WTC11 (cell line): ENCODE measurements around the gene POLE2. TPM values are rescaled to one million over a fixed set of nuclear protein-coding genes. Genes with fewer than 3 reads are reported as not detected.

Source experiments
- AFF4 ChIP-seq: sonication (generic); formaldehyde crosslinking; IDR thresholded peaks from 2 replicates; pipeline ENCODE4 v1.8.1; 2023; ENCODE audit warnings: mild to moderate bottlenecking, missing genetic modification reagents, borderline replicate concordance
- ATF2 ChIP-seq: sonication (generic); formaldehyde crosslinking; IDR thresholded peaks from 2 replicates; pipeline ENCODE4 v1.8.1; 2022; ENCODE audit warnings: low read depth, missing genetic modification reagents, borderline replicate concordance
- ATF3 ChIP-seq: sonication (generic); formaldehyde crosslinking; conservative IDR thresholded peaks from 2 replicates; pipeline ENCODE4 v1.8.1; 2022; ENCODE audit warnings: mild to moderate bottlenecking, missing genetic modification reagents
- CREM ChIP-seq: sonication (generic); formaldehyde crosslinking; IDR thresholded peaks from 2 replicates; pipeline ENCODE4 v1.8.1; 2022; ENCODE audit warnings: mild to moderate bottlenecking, missing genetic modification reagents, moderate library complexity
- E2F5 ChIP-seq: sonication (generic); formaldehyde crosslinking; IDR thresholded peaks from 2 replicates; pipeline ENCODE4 v1.8.1; 2022; ENCODE audit warnings: mild to moderate bottlenecking, moderate library complexity, missing genetic modification reagents
- ERG ChIP-seq: fragments of 250-450 bp; sonication (Bioruptor Pico); IDR thresholded peaks from 2 replicates; pipeline ENCODE4 v1.8.0; 2021; ENCODE audit warnings: mild to moderate bottlenecking
- FOXJ3 ChIP-seq: sonication (generic); formaldehyde crosslinking; IDR thresholded peaks from 2 replicates; pipeline ENCODE4 v1.9.0; 2021; ENCODE audit warnings: missing genetic modification reagents, mild to moderate bottlenecking, borderline replicate concordance
- FOXP1 ChIP-seq: sonication (generic); formaldehyde crosslinking; IDR thresholded peaks from 2 replicates; pipeline ENCODE4 v1.8.0; 2022; ENCODE audit warnings: missing genetic modification reagents, mild to moderate bottlenecking, moderate library complexity, borderline replicate concordance
- GTF2I ChIP-seq: fragments of 250-450 bp; sonication (Bioruptor Pico); conservative IDR thresholded peaks from 2 replicates; pipeline ENCODE4 v1.4.0; 2021; ENCODE audit warnings: mild to moderate bottlenecking
- HMGA2 ChIP-seq: fragments of 250-450 bp; sonication (Bioruptor Pico); IDR thresholded peaks from 2 replicates; pipeline ENCODE4 v1.4.0; 2021; ENCODE audit warnings: mild to moderate bottlenecking, moderate library complexity
- IRF1 ChIP-seq: sonication (generic); formaldehyde crosslinking; IDR thresholded peaks from 2 replicates; pipeline ENCODE4 v1.8.0; 2023; ENCODE audit warnings: missing genetic modification reagents
- MAX ChIP-seq: sonication (generic); formaldehyde crosslinking; IDR thresholded peaks from 2 replicates; pipeline ENCODE4 v1.8.0; 2022; ENCODE audit warnings: mild to moderate bottlenecking, missing genetic modification reagents
- PREB ChIP-seq: sonication (generic); formaldehyde crosslinking; IDR thresholded peaks from 2 replicates; pipeline ENCODE4 v1.8.1; 2022; ENCODE audit warnings: mild to moderate bottlenecking, missing genetic modification reagents, moderate library complexity, borderline replicate concordance
- SMAD3 ChIP-seq: sonication (generic); formaldehyde crosslinking; IDR thresholded peaks from 2 replicates; pipeline ENCODE4 v1.8.0; 2022; ENCODE audit warnings: missing genetic modification reagents, mild to moderate bottlenecking, borderline replicate concordance
- SP1 ChIP-seq: sonication (generic); formaldehyde crosslinking; conservative IDR thresholded peaks from 2 replicates; pipeline ENCODE4 v1.8.1; 2022; ENCODE audit warnings: missing genetic modification reagents
- TEAD1 ChIP-seq: sonication (generic); formaldehyde crosslinking; IDR thresholded peaks from 2 replicates; pipeline ENCODE4 v1.8.0; 2022; ENCODE audit warnings: mild to moderate bottlenecking, missing genetic modification reagents
- TEAD4 ChIP-seq: sonication (generic); formaldehyde crosslinking; IDR thresholded peaks from 2 replicates; pipeline ENCODE4 v1.8.0; 2022; ENCODE audit warnings: mild to moderate bottlenecking, missing genetic modification reagents
- USF2 ChIP-seq: sonication (generic); formaldehyde crosslinking; IDR thresholded peaks from 2 replicates; pipeline ENCODE4 v1.8.1; 2023; ENCODE audit warnings: mild to moderate bottlenecking, missing genetic modification reagents, moderate library complexity
- ZBTB21 ChIP-seq: sonication (generic); formaldehyde crosslinking; IDR thresholded peaks from 2 replicates; pipeline ENCODE4 v1.8.1; 2023; ENCODE audit warnings: mild to moderate bottlenecking, missing genetic modification reagents, borderline replicate concordance
- ZNF121 ChIP-seq: sonication (generic); formaldehyde crosslinking; IDR thresholded peaks from 2 replicates; pipeline ENCODE4 v1.8.0; 2023; ENCODE audit warnings: missing genetic modification reagents
- ZNF219 ChIP-seq: sonication (generic); formaldehyde crosslinking; IDR thresholded peaks from 2 replicates; pipeline ENCODE4 v1.8.0; 2023; ENCODE audit warnings: missing genetic modification reagents, mild to moderate bottlenecking, borderline replicate concordance
- ZNF416 ChIP-seq: fragments of 250-450 bp; sonication (Bioruptor Pico); IDR thresholded peaks from 2 replicates; pipeline ENCODE4 v1.9.0; 2021; ENCODE audit warnings: mild to moderate bottlenecking, inconsistent platforms
- ZSCAN18 ChIP-seq: fragments of 250-450 bp; sonication (Bioruptor Pico); IDR thresholded peaks from 2 replicates; pipeline ENCODE4 v2.1.2; 2022; ENCODE audit warnings: mild to moderate bottlenecking, moderate library complexity
- total RNA-seq: library from RNA; stranded (reverse); gene quantifications from 3 replicates; pipeline ENCODE4 v1.2.3, GENCODE V29; 2021

Gene POLE2
- total RNA-seq, 1 experiment from 2014 or later: 24.6 TPM

GRCh38 chr14:49598485-49599300, 89.3 kb downstream of the POLE2 start, which contains the start of gene LRR1 (continued):
- TF ChIP-seq ZBTB21 (CRISPR knock-in tag): no peak; the same call in 1 of the 2 replicates
- TF ChIP-seq SP1 (CRISPR knock-in tag): peak; percentile 70
- 0 out of 2 replicates have a peak, but pooled peaks have one; percentile 20 for TF ChIP-seq ZNF219
- peak; percentile 60; the same call in 1 of the 2 replicates for TF ChIP-seq FOXP1 (CRISPR knock-in tag)
- TF ChIP-seq TEAD1: peak; percentile 41; the same call in 1 of the 2 replicates
- TF ChIP-seq E2F5 (CRISPR knock-in tag): peak; percentile 96
- no peak for TF ChIP-seq ERG (CRISPR knock-in tag)
- TF ChIP-seq ATF3 (CRISPR knock-in tag): no peak
- no peak for TF ChIP-seq GTF2I (CRISPR knock-in tag)
- 0 out of 2 replicates have a peak, but pooled peaks have one; percentile 4 for TF ChIP-seq HMGA2 (CRISPR knock-in tag)
- no peak for TF ChIP-seq ATF2 (CRISPR knock-in tag)
- peak; percentile 81 for TF ChIP-seq CREM (CRISPR knock-in tag)
- TF ChIP-seq USF2: no peak; the same call in 1 of the 2 replicates
- TF ChIP-seq TEAD4 (CRISPR knock-in tag): peak; percentile 63; the same call in 1 of the 2 replicates
- TF ChIP-seq SMAD3 (CRISPR knock-in tag): peak; percentile 18
- peak; percentile 86 for TF ChIP-seq AFF4
- TF ChIP-seq FOXJ3 (CRISPR knock-in tag): 0 out of 2 replicates have a peak, but pooled peaks have one; percentile 18
- TF ChIP-seq PREB (CRISPR knock-in tag): peak; percentile 72; the same call in 1 of the 2 replicates
- TF ChIP-seq IRF1 (CRISPR knock-in tag): peak; percentile 68
- peak; percentile 33; the same call in 1 of the 2 replicates for TF ChIP-seq ZNF416 (CRISPR knock-in tag)
- no peak for TF ChIP-seq ZSCAN18 (CRISPR knock-in tag)
- peak; percentile 94 for TF ChIP-seq MAX (CRISPR knock-in tag)
- TF ChIP-seq ZNF121 (CRISPR knock-in tag): no peak; the same call in 1 of the 2 replicates
